ENCODE data around the gene TCF20.
A peak's percentile ranks its signal among the peaks of the same experiment; 100 is the strongest.

The TCF20 gene

GRCh38 chr22:42308892-42309468, 38.5 kb upstream of the TCF20 start:
- H3K4me1 ChIP-seq (ENCODE audit: control insufficient read depth, insufficient read depth, low read length), result no peaks in the 10 kb centered on the region
- H3K9ac ChIP-seq (ENCODE audit: low read length), result no peak overlapping the region
- no peaks in the 10 kb centered on the region for H3K36me3 ChIP-seq (ENCODE audit: control insufficient read depth, insufficient read depth, low read length)
- H3K27me3 ChIP-seq (ENCODE audit: control insufficient read depth, insufficient read depth, low read length), result no peaks in the 10 kb centered on the region
- no peak overlapping the region for H3K4me3 ChIP-seq (ENCODE audit: low read length)
- H3K27ac ChIP-seq (ENCODE audit: low read depth, low read length), result no peak overlapping the region

GRCh38 chr22:42307806-42308563, 37.5 kb upstream of the TCF20 start:
- H3K27me3 ChIP-seq (ENCODE audit: control insufficient read depth, insufficient read depth, low read length), result peaks cover 2% of the 10 kb centered on the region
- no peak overlapping the region for H3K9ac ChIP-seq (ENCODE audit: low read length)
- no peaks in the 10 kb centered on the region for H3K36me3 ChIP-seq (ENCODE audit: control insufficient read depth, insufficient read depth, low read length)
- H3K4me1 ChIP-seq (ENCODE audit: control insufficient read depth, insufficient read depth, low read length), result no peaks in the 10 kb centered on the region
- H3K27ac ChIP-seq (ENCODE audit: low read depth, low read length), result no peak overlapping the region
- H3K4me3 ChIP-seq (ENCODE audit: low read length), result no peak overlapping the region

DNA sequence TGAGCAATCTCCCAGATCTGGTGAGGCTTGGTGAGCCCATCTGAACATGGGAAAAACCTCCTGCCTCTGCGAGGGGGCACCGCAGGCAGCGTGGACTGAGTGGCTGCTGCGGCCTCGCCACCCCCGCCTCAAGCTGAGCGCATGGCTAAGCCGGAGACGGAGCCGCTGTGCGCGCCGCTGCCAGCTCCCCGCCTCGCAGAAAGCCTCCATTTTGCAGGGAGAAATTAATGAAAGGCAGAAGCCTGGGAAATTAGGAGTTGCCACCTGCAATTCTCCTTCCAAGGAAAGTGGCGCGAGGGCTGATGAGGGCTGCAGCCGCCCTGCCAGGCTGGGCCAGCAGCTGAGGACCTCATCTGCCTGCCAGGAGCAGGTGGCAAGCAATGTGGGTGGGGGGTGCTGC, 35.6 kb upstream of the TCF20 start:
- H3K9ac ChIP-seq (ENCODE audit: low read length), result no peak overlapping the region
- H3K27ac ChIP-seq (ENCODE audit: low read depth, low read length), result no peak overlapping the region
- H3K4me1 ChIP-seq (ENCODE audit: control insufficient read depth, insufficient read depth, low read length), result no peaks in the 10 kb centered on the region
- H3K27me3 ChIP-seq (ENCODE audit: control insufficient read depth, insufficient read depth, low read length), result peaks cover 2% of the 10 kb centered on the region
- no peak overlapping the region for H3K4me3 ChIP-seq (ENCODE audit: low read length)
- H3K36me3 ChIP-seq (ENCODE audit: control insufficient read depth, insufficient read depth, low read length), result no peaks in the 10 kb centered on the region

GRCh38 chr22:42304324-42304790, 33.9 kb upstream of the TCF20 start:
- no peak overlapping the region for H3K27ac ChIP-seq (ENCODE audit: low read depth, low read length)
- no peaks in the 10 kb centered on the region for H3K36me3 ChIP-seq (ENCODE audit: control insufficient read depth, insufficient read depth, low read length)
- H3K4me1 ChIP-seq (ENCODE audit: control insufficient read depth, insufficient read depth, low read length), result no peaks in the 10 kb centered on the region
- peaks cover 2% of the 10 kb centered on the region for H3K27me3 ChIP-seq (ENCODE audit: control insufficient read depth, insufficient read depth, low read length)
- no peak overlapping the region for H3K4me3 ChIP-seq (ENCODE audit: low read length)
- H3K9ac ChIP-seq (ENCODE audit: low read length), result no peak overlapping the region

DNA sequence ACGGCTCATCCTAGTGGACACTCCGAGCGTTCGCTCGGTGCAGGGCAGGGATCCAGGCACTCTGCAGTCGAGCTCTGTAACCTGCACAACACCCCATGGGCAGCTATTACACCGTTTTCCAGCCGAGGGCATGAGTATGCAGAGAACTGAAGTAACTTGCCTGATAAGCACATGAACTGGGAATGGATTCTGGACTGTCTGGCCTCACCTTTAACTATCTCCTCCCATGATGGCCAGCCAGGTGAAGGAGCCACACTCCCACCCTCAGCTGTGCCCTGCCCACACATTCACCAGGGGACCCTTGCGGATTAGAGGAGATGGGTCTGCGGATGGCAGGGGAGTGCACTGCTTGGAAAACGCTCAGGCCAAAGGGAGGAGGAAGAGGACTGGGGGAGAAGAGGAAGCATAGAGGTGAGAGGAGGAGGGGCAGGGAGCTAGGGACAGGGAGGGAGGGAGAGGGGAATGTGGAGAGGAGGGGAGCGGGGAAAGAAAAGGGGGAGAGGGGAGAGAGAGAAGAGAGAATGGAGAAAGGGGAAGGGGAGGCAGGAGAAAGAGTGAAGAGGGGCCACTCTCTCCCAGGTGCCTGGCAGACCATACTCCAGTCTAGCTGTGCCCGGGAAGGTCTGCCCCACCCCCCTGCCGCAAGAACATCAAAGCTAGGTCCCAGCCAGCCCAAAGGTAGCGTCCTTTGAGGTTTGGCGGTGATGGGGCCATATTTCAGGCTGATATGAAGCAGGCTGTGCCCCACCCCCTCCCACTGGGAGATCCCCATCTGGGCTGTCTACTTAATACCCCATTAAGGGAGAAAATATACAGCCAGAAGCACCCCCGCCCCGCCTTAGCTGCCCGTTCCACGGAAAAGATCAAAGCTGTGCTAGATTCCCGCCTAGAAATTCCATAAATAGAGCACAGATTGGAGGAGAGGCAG, 33.2 kb upstream of the TCF20 start:
- no peaks in the 10 kb centered on the region for H3K36me3 ChIP-seq (ENCODE audit: control insufficient read depth, insufficient read depth, low read length)
- peaks cover 2% of the 10 kb centered on the region for H3K27me3 ChIP-seq (ENCODE audit: control insufficient read depth, insufficient read depth, low read length)
- no peaks in the 10 kb centered on the region for H3K4me1 ChIP-seq (ENCODE audit: control insufficient read depth, insufficient read depth, low read length)
- no peak overlapping the region for H3K9ac ChIP-seq (ENCODE audit: low read length)
- no peak overlapping the region for H3K4me3 ChIP-seq (ENCODE audit: low read length)
- no peak overlapping the region for H3K27ac ChIP-seq (ENCODE audit: low read depth, low read length)

- Histone ChIP-seq H3K9ac (ENCODE audit: low read length) (no peak overlapping the region), H3K4me1 (ENCODE audit: control insufficient read depth, insufficient read depth, low read length) (no peaks in the 10 kb centered on the region)
These were observed 31.3 kb upstream of the TCF20 start for GRCh38 chr22:42301742-42302102.

GRCh38 chr22:42301077-42301741, 30.8 kb upstream of the TCF20 start:
- H3K27ac ChIP-seq (ENCODE audit: low read depth, low read length), result no peak overlapping the region
- H3K4me1 ChIP-seq (ENCODE audit: control insufficient read depth, insufficient read depth, low read length), result no peaks in the 10 kb centered on the region
- H3K27me3 ChIP-seq (ENCODE audit: control insufficient read depth, insufficient read depth, low read length), result peaks cover 2% of the 10 kb centered on the region
- no peaks in the 10 kb centered on the region for H3K36me3 ChIP-seq (ENCODE audit: control insufficient read depth, insufficient read depth, low read length)
- H3K9ac ChIP-seq (ENCODE audit: low read length), result no peak overlapping the region
- no peak overlapping the region for H3K4me3 ChIP-seq (ENCODE audit: low read length)

More at GRCh38 chr22:42301742-42302102, 31.3 kb upstream of the TCF20 start:
- Histone ChIP-seq H3K27me3 (ENCODE audit: control insufficient read depth, insufficient read depth, low read length) (peaks cover 2% of the 10 kb centered on the region), H3K27ac (ENCODE audit: low read depth, low read length) (no peak overlapping the region), H3K4me3 (ENCODE audit: low read length) (no peak overlapping the region), H3K36me3 (ENCODE audit: control insufficient read depth, insufficient read depth, low read length) (no peaks in the 10 kb centered on the region)

DNA sequence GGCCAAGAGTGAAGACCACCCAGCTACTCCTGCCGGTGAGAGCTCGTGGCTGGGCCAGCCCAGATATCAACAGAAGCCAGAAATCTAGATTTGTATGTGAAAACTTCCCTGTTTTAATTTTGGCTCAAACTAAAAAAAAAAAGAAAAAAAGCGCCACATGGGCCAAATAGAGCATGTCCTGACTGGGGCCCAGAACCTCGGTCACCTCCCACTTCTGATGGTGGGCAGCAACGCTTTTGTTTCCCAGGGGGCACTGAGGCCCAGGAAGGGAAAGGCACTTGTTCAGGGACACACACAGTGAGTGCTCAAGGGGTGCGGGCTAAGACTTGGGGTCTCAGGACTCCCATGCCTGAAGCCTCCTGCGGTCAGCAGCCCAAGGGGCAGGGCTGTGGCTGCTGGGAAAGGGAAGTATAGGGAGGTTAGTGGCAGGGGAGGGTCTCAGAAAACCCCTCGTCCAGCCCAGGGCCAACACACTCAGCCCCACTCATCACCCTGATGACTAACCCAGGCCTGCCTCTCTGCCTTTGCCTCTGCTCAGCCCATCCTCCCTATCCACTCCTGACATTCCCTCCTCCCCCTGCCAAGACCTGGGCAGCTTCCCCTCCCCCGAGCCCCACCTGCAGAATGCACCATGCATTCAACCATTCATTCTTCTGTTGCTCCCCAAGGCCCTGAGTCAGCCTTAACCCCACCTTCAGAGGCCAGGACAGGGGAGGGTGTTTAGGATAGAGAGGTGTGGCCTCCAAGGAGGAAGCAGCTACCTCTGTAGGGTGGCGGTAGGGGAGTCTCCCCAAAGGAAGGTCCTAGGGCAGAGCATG, 30.0 kb upstream of the TCF20 start:
- H3K27ac ChIP-seq (ENCODE audit: low read depth, low read length), result no peak overlapping the region
- H3K4me1 ChIP-seq (ENCODE audit: control insufficient read depth, insufficient read depth, low read length), result no peaks in the 10 kb centered on the region
- H3K36me3 ChIP-seq (ENCODE audit: control insufficient read depth, insufficient read depth, low read length), result no peaks in the 10 kb centered on the region
- H3K4me3 ChIP-seq (ENCODE audit: low read length), result peak overlapping the region; percentile 23
- H3K9ac ChIP-seq (ENCODE audit: low read length), result no peak overlapping the region
- peaks cover 2% of the 10 kb centered on the region for H3K27me3 ChIP-seq (ENCODE audit: control insufficient read depth, insufficient read depth, low read length)

DNA sequence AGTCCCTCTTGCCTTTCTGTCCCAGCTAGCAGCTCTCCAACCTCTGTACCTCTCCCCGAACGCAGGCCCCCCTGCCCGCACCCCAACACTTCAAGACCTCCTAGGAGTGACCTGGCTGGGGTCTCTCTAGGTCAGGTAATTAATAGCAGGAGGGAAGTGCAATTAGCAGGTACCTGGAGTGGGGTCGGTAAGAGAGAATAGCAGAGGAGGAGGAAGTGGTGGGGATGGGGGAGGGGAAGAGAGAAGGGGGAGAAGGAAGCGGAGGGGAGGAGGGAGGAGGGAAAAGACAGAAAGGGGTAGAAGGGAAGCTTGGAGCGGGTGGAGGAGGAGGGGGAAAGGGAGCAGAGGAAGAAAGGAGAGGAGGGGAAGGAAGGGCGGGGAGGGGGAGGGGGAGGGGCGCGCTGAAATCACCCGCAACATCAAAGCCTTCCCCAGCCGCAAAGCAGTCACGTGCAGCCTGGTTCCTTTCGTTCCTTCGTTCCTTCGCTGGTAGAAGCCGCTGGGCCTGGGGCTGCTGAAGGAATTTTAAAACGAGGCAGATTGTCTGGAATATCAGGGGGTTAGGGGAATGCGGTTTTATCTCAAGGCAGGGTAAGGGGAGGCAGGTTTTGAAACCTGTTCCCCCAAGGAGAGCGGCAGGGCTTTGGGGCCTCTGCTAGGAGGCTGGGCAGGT, 29.3 kb upstream of the TCF20 start:
- H3K4me3 ChIP-seq (ENCODE audit: low read length), result no peak overlapping the region
- H3K27ac ChIP-seq (ENCODE audit: low read depth, low read length), result no peak overlapping the region
- no peaks in the 10 kb centered on the region for H3K36me3 ChIP-seq (ENCODE audit: control insufficient read depth, insufficient read depth, low read length)

DNA sequence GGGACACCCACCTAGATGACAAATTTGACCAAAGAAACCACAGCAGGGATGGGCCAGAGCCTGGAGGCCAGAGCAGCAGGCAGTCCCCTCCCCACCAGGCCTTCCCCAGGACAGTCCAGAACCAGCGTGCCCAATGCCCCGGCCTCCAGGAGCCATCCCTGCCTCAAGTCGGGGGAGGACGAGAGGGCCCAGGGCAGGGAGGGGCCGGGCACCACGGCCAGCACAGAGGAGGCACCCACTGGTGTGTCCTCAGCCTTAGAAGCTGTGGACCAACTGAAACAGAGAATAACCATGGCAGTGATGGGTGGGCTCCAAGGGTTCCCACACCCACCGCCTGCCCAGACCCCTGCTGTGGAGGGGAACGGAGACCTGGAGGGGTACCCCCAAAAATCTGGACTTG, 28.3 kb upstream of the TCF20 start:
- no peak overlapping the region for H3K9ac ChIP-seq (ENCODE audit: low read length)
- H3K4me1 ChIP-seq (ENCODE audit: control insufficient read depth, insufficient read depth, low read length), result no peaks in the 10 kb centered on the region
- no peak overlapping the region for H3K4me3 ChIP-seq (ENCODE audit: low read length)
- H3K27ac ChIP-seq (ENCODE audit: low read depth, low read length), result no peak overlapping the region
- no peaks in the 10 kb centered on the region for H3K36me3 ChIP-seq (ENCODE audit: control insufficient read depth, insufficient read depth, low read length)
- peaks cover 2% of the 10 kb centered on the region for H3K27me3 ChIP-seq (ENCODE audit: control insufficient read depth, insufficient read depth, low read length)

More for the DNA sequence above, 29.3 kb upstream of the TCF20 start:
- H3K4me1 ChIP-seq (ENCODE audit: control insufficient read depth, insufficient read depth, low read length), result no peaks in the 10 kb centered on the region
- H3K9ac ChIP-seq (ENCODE audit: low read length), result no peak overlapping the region
- H3K27me3 ChIP-seq (ENCODE audit: control insufficient read depth, insufficient read depth, low read length), result peaks cover 2% of the 10 kb centered on the region

DNA sequence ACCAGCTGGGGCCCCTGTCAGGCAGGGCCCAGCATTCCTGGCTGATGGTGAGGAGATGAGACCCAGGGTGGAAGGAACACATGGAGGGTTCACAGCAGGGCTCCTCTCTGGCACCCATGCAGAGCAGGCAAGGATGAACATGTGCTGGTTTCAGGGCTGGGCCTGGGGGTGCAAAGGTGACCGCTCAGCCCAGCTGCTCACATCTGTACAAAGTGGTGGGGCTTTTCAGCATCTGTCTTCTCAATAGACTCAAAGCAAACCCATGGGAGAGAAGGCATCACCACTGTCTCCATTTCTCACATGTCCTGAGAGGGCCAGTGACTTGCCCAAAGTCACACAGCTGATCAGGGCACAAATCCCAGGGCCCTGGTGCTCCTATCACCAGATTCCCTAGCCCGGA, 27.3 kb upstream of the TCF20 start:
- no peaks in the 10 kb centered on the region for H3K4me1 ChIP-seq (ENCODE audit: control insufficient read depth, insufficient read depth, low read length)
- H3K9ac ChIP-seq (ENCODE audit: low read length), result no peak overlapping the region
- H3K27ac ChIP-seq (ENCODE audit: low read depth, low read length), result no peak overlapping the region
- no peak overlapping the region for H3K4me3 ChIP-seq (ENCODE audit: low read length)
- H3K36me3 ChIP-seq (ENCODE audit: control insufficient read depth, insufficient read depth, low read length), result no peaks in the 10 kb centered on the region
- no peaks in the 10 kb centered on the region for H3K27me3 ChIP-seq (ENCODE audit: control insufficient read depth, insufficient read depth, low read length)

All from rectal smooth muscle tissue (tissue), 1 donor.